K562 (cell line): Measurements from ENCODE around the gene WTIP. TPM values are rescaled to one million over a fixed set of nuclear protein-coding genes. Genes with fewer than 3 reads are reported as not detected.

Experiments
- IRF2 ChIP-seq: sonication (generic); formaldehyde crosslinking; IDR thresholded peaks from 2 replicates; pipeline ENCODE4 v1.8.1; 2022; ENCODE audit warnings: mild to moderate bottlenecking, missing genetic modification reagents
- polyA plus RNA-seq, 8 experiments: library from polyadenylated mRNA; depleted of rRNA in 4 of 8; stranded (reverse) in 5 of 8; unstranded in 3 of 8; fragments of >200 nt; fragmentation: Nextera tagmentation in 2 of 8; fragmentation: Illumina TruSeq in 1 of 8; extraction: Ambion mirVana in 2 of 8; extraction: Trizol in 1 of 8; gene quantifications; 2 replicates each; pipeline versions ENCODE4 v1.2.1 to v1.2.3, GENCODE V29; 2011 to 2014; ENCODE audit warnings: inconsistent platforms in 1 of 8, missing spikeins in 1 of 8
- total RNA-seq, 7 experiments: library from RNA; depleted of rRNA in 6 of 7; stranded (reverse); fragments of >200 nt in 6 of 7; fragmentation: Illumina TruSeq in 2 of 7; extraction: Trizol in 2 of 7; gene quantifications; 2 replicates each; pipeline versions ENCODE4 v1.2.1 to v1.2.3, GENCODE V29; 2011 to 2021; ENCODE audit warnings: low replicate concordance in 1 of 7
- TF ChIP-seq, protein P1 (sequence below): fragments of 450-650 bp; IDR thresholded peaks from 2 replicates; pipeline ENCODE4 v1.6.1; 2018; ENCODE audit not compliant: partially characterized antibody
- TF ChIP-seq, protein P2 (sequence below): fragments of 450-650 bp; IDR thresholded peaks from 2 replicates; pipeline ENCODE4 v1.6.1; 2016; ENCODE audit warnings: low read depth
- TF ChIP-seq, protein P3 (sequence below): sonication (generic); formaldehyde crosslinking; IDR thresholded peaks from 2 replicates; pipeline ENCODE4 v1.4.0; 2020; ENCODE audit warnings: mild to moderate bottlenecking, missing genetic modification reagents
- TF ChIP-seq, protein P4 (sequence below): fragments of 250-450 bp; sonication (Bioruptor Pico); IDR thresholded peaks from 2 replicates; pipeline ENCODE4 v1.5.0; 2021; ENCODE audit warnings: mild to moderate bottlenecking, borderline replicate concordance
- TF ChIP-seq, protein P5 (sequence below), 2 experiments: fragments of 450-650 bp in 1 of 2; sonication (generic) in 1 of 2; formaldehyde crosslinking in 1 of 2; IDR thresholded peaks in 1 of 2; conservative IDR thresholded peaks in 1 of 2; 2 replicates each; pipeline versions ENCODE4 v1.6.1 to v1.8.1; 2016 to 2023; ENCODE audit warnings: mild to moderate bottlenecking in 2 of 2, moderate library complexity in 2 of 2, inconsistent platforms in 1 of 2, missing genetic modification reagents in 1 of 2

WTIP gene
- total and polyA plus RNA-seq, 9 of the 15 experiments (the other 6 are each of a cell fraction or from before 2014, with no cell fraction given) = under 0.01 to 0.54 (median 0.27) TPM; not detected in 1

DNA sequence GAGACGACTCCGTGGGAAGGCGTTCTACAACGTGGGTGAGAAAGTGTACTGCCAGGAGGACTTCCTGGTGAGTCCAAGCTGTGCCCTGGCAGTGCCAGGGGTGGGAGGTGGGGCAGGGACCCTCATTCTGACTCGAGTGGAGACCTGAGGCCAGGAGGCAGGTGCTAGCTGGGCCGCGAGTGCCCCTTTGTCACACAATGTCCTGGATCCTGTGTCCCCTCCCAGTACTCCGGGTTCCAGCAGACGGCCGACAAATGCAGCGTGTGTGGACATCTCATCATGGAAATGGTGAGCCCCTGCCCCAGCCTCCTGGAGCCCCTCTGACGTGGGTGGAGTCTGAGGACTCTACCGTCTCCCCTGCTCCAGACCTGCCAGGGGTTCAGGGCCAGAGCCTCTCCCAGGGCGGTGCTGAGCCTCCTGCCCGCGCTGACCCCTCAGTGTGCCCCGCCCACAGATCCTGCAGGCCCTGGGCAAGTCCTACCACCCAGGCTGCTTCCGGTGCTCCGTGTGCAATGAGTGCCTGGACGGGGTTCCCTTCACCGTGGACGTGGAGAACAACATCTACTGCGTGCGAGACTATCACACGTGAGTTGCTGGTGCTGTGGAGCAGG is 11.6 kb downstream of the WTIP start (continued):
- TF ChIP-seq, protein P1, sequence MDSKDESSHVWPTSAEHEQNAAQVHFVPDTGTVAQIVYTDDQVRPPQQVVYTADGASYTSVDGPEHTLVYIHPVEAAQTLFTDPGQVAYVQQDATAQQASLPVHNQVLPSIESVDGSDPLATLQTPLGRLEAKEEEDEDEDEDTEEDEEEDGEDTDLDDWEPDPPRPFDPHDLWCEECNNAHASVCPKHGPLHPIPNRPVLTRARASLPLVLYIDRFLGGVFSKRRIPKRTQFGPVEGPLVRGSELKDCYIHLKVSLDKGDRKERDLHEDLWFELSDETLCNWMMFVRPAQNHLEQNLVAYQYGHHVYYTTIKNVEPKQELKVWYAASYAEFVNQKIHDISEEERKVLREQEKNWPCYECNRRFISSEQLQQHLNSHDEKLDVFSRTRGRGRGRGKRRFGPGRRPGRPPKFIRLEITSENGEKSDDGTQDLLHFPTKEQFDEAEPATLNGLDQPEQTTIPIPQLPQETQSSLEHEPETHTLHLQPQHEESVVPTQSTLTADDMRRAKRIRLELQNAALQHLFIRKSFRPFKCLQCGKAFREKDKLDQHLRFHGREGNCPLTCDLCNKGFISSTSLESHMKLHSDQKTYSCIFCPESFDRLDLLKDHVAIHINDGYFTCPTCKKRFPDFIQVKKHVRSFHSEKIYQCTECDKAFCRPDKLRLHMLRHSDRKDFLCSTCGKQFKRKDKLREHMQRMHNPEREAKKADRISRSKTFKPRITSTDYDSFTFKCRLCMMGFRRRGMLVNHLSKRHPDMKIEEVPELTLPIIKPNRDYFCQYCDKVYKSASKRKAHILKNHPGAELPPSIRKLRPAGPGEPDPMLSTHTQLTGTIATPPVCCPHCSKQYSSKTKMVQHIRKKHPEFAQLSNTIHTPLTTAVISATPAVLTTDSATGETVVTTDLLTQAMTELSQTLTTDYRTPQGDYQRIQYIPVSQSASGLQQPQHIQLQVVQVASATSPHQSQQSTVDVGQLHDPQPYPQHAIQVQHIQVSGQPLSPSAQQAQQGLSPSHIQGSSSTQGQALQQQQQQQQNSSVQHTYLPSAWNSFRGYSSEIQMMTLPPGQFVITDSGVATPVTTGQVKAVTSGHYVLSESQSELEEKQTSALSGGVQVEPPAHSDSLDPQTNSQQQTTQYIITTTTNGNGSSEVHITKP = no peak
- TF ChIP-seq, protein P2, sequence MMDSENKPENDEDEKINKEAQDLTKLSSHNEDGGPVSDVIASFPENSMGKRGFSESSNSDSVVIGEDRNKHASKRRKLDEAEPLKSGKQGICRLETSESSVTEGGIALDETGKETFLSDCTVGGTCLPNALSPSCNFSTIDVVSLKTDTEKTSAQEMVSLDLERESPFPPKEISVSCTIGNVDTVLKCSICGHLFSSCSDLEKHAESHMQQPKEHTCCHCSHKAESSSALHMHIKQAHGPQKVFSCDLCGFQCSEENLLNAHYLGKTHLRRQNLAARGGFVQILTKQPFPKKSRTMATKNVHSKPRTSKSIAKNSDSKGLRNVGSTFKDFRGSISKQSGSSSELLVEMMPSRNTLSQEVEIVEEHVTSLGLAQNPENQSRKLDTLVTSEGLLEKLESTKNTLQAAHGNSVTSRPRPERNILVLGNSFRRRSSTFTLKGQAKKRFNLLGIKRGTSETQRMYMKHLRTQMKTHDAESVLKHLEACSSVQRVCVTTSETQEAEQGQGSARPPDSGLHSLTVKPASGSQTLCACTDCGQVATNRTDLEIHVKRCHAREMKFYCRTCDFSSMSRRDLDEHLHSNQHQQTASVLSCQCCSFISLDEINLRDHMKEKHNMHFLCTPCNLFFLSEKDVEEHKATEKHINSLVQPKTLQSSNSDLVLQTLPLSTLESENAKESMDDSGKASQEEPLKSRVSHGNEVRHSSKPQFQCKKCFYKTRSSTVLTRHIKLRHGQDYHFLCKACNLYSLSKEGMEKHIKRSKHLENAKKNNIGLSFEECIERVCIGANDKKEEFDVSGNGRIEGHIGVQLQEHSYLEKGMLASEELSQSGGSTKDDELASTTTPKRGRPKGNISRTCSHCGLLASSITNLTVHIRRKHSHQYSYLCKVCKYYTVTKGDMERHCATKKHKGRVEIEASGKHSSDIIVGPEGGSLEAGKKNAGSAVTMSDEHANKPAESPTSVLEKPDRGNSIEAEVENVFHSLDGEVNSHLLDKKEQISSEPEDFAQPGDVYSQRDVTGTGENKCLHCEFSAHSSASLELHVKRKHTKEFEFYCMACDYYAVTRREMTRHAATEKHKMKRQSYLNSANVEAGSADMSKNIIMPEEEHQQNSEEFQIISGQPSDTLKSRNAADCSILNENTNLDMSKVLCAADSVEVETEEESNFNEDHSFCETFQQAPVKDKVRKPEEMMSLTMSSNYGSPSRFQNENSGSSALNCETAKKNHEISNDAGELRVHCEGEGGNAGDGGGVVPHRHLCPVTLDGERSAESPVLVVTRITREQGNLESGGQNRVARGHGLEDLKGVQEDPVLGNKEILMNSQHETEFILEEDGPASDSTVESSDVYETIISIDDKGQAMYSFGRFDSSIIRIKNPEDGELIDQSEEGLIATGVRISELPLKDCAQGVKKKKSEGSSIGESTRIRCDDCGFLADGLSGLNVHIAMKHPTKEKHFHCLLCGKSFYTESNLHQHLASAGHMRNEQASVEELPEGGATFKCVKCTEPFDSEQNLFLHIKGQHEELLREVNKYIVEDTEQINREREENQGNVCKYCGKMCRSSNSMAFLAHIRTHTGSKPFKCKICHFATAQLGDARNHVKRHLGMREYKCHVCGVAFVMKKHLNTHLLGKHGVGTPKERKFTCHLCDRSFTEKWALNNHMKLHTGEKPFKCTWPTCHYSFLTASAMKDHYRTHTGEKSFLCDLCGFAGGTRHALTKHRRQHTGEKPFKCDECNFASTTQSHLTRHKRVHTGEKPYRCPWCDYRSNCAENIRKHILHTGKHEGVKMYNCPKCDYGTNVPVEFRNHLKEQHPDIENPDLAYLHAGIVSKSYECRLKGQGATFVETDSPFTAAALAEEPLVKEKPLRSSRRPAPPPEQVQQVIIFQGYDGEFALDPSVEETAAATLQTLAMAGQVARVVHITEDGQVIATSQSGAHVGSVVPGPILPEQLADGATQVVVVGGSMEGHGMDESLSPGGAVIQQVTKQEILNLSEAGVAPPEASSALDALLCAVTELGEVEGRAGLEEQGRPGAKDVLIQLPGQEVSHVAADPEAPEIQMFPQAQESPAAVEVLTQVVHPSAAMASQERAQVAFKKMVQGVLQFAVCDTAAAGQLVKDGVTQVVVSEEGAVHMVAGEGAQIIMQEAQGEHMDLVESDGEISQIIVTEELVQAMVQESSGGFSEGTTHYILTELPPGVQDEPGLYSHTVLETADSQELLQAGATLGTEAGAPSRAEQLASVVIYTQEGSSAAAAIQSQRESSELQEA = no peak
- no peak for TF ChIP-seq IRF2 (CRISPR knock-in tag)
- TF ChIP-seq, protein P3, sequence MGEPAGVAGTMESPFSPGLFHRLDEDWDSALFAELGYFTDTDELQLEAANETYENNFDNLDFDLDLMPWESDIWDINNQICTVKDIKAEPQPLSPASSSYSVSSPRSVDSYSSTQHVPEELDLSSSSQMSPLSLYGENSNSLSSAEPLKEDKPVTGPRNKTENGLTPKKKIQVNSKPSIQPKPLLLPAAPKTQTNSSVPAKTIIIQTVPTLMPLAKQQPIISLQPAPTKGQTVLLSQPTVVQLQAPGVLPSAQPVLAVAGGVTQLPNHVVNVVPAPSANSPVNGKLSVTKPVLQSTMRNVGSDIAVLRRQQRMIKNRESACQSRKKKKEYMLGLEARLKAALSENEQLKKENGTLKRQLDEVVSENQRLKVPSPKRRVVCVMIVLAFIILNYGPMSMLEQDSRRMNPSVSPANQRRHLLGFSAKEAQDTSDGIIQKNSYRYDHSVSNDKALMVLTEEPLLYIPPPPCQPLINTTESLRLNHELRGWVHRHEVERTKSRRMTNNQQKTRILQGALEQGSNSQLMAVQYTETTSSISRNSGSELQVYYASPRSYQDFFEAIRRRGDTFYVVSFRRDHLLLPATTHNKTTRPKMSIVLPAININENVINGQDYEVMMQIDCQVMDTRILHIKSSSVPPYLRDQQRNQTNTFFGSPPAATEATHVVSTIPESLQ = no peak
- TF ChIP-seq, protein P4, sequence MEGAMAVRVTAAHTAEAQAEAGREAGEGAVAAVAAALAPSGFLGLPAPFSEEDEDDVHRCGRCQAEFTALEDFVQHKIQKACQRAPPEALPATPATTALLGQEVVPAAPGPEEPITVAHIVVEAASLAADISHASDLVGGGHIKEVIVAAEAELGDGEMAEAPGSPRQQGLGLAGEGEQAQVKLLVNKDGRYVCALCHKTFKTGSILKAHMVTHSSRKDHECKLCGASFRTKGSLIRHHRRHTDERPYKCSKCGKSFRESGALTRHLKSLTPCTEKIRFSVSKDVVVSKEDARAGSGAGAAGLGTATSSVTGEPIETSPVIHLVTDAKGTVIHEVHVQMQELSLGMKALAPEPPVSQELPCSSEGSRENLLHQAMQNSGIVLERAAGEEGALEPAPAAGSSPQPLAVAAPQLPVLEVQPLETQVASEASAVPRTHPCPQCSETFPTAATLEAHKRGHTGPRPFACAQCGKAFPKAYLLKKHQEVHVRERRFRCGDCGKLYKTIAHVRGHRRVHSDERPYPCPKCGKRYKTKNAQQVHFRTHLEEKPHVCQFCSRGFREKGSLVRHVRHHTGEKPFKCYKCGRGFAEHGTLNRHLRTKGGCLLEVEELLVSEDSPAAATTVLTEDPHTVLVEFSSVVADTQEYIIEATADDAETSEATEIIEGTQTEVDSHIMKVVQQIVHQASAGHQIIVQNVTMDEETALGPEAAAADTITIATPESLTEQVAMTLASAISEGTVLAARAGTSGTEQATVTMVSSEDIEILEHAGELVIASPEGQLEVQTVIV (CRISPR knock-in tag) = no peak
- TF ChIP-seq, protein P5, sequence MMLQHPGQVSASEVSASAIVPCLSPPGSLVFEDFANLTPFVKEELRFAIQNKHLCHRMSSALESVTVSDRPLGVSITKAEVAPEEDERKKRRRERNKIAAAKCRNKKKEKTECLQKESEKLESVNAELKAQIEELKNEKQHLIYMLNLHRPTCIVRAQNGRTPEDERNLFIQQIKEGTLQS (IDR thresholded peaks at IDR 0.05) = no peak
- TF ChIP-seq, protein P5 (CRISPR knock-in tag; conservative IDR thresholded peaks at IDR 0.05) = no peak
